Suppressor macrophage treated with lipopolysaccharide for 1 hour (primary cell): Measurements from ENCODE around the gene SLC5A2.
"Not testable (repeated sequence)": the region's sequence is repeated elsewhere in the genome, so short reads cannot be mapped to it uniquely, and the experiment has no call there.

Experiments used
- DNase-seq, 3 donors: peaks; one replicate each; pipeline ENCODE4 v3.0.0-alpha.2; 2020 to 2022

Gene SLC5A2

DNA sequence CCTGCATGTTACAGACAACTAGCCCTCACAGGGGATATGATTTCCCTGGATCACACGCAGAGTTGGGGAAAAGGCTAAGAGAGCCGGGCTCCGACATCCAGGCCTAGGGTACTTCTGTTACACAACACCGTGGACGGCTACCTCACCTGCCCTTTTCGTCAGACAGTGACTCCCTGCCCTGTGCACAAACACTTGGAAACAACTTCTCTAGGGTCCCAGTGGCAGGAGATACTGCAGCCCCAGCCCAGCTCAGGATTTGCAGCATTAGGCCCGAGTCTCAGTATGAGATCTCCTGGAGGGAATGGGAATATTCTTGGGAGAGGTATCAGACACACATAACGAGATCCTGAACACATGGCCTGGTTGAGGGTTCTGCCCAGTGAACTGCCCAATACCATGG lies 17.0 kb downstream of the SLC5A2 start:
- DNase-seq: no peak

DNA sequence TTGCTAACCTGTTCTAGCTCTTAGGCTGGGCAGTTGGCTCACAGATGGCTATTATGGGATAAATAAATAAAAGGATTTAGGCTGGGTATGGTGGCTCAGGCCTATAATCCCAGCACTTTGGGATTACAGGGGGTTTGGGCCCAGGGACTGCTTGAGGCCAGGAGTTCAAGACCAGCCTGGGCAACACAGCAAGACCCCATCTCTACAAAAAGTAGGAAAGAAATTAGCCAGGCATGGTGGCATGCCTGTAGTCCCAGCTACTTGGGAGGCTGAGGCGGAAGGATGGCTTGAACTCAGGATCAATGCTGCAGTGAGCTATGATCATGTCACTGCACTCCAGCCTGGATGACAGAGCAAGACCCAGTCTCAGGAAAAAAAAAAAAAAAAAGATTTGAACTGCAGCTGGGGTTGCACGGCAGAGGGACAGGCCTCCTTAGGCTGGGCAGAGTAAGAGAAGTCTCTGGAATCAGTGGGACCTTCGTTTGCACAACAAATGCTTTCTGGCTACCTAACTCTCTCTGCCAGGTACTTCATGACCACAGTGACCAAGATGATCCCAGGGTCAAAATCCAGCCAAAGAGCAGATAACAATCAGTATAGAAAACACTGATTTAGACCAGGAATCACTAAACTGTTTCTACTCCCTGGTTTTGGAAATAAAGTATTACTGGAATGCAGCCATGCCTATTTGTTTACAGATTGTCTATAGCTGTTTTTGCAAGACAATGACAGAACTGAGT lies 18.5 kb downstream of the SLC5A2 start:
- DNase-seq: no peak

DNA sequence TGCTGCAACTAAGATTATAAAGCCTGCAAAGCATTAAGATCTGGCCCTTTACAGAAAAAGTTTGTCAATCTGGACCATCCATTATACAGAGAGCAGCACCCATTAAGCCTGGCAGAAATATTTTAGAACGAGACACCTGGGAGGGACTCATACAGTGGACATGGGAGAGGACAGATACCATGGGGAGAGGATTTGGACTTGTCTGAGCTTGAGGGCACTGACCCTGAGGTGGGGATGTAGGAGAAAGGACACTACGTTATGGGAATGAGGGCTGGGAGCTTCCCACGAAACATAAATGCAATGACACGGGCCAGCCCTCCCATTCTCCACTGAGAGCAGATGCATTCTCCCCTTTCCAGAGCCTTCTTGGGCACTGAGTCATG lies 19.0 kb downstream of the SLC5A2 start:
- DNase-seq: no peak

DNA sequence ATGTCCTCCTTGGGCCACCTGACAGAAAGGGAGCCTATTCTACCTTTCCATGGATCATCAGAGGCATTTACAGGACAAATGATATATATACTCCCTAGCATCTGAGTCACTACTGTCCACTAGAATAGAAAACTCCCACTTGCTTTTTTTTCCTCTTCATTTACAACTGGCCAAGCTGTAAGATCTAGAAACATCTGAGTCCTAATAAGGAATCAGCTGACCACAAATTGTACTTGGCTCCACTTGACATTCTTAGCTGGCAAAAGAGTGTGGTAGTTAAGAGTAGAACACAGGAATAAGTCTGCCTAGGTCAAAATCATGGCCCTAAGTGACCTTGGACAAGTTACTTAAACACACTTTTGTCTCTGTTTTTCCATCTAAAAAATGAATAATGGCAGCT lies 20.1 kb downstream of the SLC5A2 start:
- DNase-seq: no peak

DNA sequence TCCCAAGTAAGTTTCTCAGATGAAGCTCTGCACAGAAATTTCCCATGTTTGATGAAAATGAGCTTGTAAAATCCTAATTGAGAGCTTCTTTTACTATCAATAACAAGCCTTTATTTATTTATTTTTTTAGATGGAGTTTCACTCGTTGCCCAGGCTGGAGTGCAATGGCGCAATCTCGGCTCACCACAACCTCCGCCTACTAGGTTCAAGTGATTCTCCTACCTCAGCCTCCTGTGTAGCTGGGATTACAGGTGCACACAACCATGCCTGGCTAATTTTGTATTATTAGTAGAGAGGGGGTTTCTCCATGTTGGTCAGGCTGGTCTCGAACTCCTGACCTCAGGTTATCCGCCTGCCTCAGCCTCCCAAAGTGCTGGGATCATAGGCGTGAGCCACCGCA lies 20.6 kb downstream of the SLC5A2 start:
- DNase-seq: not testable (repeated sequence)

DNA sequence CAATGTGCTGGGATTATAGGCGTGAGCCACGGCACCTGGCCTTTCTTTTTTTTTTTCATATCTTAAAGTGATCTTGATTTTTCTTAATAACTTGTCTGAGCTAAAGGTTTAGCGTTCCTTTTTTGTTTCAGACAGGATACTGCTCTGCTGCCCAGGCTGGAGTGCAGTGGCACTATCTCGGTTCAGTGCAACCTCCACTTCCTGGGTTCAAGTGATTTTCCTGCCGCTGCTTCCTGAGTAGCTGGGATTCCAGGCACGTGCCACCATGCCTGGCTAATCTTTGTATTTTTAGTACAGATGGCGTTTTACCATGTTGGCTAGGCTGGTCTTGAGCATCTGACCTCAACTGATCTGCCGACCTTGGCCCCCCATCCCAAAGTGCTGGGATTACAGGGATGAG lies 21.2 kb downstream of the SLC5A2 start:
- DNase-seq: no peak

DNA sequence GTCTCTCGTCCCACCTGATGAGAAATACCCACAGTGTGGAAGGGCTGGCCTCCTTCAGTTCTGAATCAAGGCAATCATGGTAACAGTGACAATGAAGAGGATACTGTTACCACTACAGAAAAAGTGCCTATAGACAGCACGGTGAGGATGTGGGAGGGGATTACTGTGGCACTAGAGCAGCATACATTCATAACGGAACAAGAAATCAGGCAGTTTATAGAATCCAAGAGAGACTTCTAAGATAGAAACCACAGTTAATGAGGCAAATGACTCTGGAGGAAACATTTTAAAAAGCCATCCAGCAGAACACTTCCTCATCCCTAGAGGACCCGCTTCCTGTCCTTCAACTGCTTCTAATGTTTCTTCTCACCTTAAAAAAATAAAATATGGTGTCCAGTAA lies 22.6 kb downstream of the SLC5A2 start:
- no peak for DNase-seq

DNA sequence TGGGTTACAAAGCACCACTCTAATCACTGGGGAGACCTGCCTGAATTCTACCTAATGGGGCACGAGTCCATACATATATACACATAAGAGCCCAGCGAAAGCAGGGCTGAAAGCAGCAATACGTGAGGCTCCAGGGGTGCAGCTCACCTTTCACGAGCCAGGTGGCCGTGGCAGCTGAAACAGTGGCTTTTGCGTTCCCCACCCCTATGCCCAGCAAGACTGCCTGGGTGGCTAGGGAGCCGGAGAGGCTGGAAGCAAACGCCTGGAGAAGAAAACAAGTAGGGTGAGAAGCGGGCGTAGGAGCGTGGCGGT lies 24.6 kb downstream of the SLC5A2 start:
- no peak for DNase-seq

DNA sequence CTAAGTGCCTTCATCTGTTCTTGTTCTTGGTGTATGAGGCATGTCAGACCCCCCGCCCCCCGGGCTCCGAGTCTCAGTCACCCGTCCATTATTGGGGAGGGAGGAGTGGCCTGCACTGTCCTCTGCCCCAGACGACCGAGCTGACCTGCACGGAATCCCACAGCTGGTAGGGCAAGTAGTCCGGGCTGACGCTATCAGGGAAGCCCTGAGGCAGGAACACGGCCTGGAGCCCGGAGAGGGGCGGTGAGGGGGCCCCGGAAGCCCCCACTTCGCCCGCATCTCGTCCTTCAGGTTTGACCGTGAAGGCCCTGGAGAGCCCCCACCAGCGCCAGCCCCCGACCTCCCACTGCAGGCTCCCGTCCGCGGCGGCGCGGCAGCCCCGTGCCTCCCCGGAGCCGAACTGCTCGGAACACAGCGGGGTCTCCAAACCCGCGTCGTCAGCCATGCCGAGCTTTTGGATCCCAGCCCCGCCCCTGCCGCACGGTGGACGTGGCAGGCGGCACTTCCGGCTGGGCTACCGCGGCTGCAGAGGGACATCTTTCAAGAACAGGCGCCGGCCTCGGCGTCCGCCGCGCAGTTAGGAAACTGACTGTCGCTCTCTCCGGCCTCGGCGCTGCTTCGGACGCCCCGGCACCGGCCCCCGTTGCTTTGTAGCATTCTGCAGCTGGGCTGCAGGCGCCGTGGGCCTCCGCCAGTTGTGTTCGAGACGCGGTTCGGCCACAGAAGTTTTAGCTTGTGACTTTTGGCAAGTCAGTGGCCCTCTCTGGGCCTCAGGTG lies 25.2 kb downstream of the SLC5A2 start, which contains the start of gene RUSF1:
RUSF1 (minus strand) TSS at position 463 of the 777 bp plus-strand sequence; CDS start at position 445, 18 bp downstream.
- peak; percentile 91 to 95 (median 92) for DNase-seq

DNA sequence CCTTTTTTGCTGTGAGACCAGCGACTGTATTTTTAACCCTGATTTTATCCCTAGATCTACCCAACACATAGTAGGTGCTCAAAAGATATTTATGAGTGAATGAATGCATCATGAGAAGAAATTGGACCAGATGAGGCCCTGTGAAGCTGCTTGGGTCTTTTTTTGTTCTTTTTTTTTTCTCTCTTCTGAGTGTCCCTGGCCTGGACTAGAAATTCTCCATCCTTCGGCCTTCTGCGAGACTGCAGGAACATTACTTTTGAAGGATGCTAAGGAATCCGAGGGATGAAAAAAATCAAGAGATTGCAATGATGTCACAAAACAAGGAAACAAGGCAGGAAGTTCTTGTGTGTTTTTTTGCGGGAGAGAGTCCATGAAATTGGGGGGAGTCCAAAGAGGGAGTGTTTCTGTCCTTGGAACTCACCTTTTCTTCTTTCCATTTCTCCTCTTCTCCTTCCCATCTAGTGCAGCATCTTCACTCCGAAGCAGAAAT lies 25.8 kb downstream of the SLC5A2 start:
- peak in 1 of 3 donors; percentile 14 for DNase-seq

DNA sequence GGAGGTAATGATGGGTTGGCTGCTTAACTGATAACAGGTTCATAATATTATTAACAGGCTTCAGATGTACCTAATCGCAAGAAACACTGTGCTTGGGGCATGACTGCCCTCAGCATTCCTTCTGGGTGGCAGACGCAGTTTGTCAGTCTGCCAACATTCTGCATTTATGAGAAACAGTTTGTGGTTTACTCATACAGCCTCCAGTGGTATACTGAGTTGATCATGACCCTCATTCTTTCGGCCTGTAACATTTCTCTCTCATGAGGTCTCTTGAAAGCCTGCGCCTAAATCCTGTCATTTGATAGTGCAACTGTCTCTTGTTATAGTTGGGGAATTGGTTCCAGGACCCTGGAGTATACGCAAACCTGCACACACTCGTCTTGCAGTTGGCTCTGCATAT lies 30.2 kb downstream of the SLC5A2 start:
- DNase-seq: no peak

DNA sequence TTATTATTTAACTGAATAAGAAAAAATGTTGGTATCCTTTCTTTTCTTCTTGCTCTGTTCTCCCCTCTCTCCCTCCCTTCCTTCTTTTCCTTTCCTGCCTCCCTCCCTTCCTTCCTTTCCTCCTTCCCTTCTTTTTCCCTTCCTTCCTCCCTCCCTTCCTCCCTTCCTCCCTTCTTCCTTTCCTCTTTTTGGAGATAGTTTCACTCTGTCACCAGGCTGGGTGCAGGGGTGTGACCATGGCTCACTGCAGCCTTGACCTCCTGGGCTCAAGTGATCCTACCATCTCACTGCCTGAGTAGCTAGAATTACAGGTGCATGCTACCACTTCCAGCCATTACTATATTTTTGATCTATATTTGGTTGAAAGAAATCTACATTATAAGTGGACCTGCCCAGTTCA lies 31.0 kb downstream of the SLC5A2 start:
- no peak for DNase-seq

DNA sequence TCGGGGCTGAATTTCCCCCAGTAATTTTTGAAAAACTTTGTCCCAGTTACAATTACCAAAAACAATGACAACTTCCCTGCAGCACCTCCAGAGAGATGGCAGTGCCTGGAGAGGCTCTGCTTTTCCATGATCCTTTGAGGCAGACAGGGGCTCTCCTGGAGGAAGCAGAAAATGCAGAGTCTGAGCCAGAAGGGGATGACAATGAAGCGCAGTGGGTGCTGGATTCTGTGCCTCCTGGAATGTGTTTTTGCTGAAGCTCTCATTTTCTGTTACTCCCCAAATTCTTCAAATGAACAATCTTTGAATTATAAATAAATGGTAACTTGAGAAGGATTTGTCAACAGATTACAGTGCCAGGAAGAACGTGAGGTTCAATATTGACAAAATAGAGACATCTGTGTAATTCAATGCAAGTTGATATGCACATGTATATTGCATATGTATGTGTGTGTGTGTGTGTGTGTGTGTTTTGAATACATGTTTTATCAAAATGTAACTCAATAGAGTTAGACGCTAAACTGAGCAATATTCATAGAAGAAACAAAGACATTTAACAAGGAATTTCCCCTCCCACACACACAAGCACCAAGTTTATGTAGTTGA lies 35.0 kb downstream of the SLC5A2 start:
- no peak for DNase-seq

DNA sequence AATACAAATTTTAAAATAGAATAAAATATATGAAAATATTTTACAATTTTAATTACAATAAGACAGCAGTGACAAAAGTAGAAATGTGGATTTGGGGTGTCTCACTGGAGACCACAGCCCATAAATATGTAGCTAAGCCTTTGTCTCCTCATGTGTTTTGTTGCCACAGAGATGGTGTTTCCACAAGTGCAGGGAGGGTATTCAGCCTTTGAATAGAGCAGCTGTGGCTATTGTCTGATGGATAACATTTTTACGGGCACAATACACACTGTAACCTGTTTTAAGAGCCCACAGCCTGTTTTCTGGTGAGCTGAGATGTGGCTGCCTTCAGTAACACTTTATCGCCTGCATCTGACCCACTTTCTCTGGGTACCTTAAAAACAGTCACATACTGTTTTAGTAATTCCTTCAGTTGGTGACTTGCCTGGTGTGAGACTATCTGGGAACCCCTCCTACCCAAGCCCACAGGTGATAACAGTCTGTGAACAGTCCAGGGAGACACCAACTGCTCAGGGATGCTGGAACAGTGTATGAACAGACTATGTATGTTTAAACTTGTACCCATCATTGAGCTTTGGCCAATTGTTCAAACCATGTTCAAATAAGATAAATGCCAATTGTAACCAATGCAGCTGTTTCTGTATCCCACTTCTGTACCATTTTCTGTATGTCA lies 37.0 kb downstream of the SLC5A2 start:
- DNase-seq: no peak

DNA sequence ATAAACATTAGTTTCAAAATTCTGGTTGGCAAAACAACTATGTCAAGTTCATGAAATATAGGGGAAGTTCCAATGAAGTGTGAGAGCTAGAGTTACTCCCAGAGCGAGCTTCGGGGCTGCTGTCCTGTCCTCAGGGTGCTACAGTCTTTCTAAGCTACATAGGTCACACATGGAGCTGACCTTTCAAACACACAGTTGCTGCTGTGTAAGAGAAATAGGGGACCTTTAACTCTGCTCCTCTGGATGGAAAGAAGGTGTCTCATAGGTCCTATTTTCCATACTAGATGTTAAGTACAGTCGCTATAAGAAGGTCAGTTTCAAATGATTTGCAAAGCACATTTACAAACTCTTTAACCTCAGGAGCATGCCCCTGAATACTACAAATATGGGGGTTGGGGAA lies 38.4 kb downstream of the SLC5A2 start:
- no peak for DNase-seq

DNA sequence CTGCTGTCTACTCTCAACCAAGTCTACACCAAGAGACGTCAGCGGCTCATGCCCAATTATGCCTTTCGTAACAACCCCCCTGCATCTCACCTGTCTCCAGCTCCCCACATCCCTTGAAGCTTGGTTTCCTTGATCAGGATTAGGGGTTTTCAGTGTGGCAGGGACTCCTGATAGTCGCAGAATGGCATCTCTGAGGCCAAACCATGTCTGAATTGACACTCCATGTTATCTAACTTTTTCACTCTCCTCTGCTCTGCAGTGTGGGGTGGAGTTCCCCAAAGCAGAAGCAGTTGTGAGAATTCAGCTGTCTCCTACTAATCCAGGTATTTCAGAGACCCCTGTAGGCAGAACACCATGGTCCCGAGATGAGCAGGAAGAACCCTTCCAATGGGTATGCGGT lies 39.1 kb downstream of the SLC5A2 start:
- DNase-seq: no peak

DNA sequence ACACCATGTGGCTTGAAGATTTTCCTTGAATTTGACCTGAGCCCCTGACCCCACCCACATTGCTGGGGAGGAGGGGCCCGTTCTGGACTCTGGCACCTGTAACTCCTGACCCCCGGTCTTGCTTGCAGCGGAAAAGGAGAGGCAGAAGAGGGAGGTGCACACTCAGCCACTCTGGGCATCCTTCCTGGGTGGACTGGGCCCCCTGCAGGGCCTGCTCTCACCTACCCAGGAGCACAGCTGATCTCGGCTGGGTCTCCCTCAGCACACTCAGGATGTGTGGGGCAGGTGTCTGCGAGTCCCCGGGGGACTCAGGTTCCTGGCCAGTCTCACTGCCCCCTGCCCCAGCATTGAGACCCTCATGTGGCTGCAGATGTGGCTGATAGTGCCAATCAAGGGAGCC lies 40.8 kb downstream of the SLC5A2 start:
- not testable (repeated sequence) for DNase-seq

DNA sequence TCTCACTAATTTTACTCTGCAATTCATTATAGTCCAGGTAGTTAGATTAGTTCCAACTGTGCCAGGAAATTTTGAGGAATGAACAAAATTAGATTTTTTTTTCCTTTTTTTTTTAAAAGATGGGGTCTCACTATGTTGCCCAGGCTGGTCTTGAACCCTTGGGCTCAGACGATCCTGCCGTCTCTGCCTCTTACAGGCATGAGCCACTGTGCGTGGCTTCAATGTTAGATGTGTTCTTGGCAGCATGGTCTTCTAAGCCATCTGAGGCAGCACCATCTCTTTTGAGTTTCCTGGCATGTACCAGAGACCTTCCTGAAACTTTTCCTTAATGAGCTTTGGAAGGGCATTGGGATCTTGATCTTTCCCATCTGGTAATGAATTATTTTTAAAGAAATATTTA lies 42.2 kb downstream of the SLC5A2 start:
- no peak for DNase-seq

DNA sequence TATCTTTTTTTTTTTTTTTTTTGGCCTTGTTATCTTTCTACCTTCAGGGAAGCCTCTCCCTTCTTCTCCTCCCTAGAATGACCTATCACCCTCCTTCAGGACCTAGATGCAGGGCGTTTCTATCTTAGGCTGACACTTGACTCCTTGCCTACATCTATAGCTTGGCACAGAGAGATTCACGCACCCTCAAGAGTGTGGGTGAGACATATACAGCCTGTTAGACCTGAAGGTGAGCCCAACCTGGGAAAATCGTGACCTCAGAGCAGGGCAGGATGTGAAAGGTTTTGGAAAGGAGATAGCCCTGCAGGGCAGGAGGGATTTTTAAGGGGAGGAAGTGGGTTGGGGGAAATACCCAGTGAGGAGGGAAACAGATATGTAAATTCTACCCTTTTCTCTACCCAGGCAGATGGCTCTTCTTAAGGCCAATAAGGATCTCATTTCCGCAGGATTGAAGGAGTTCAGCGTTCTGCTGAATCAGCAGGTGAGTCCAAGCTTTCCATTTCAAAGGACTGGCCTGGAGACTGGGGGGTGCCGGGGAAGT lies 44.9 kb downstream of the SLC5A2 start, which contains the start of gene AHSP:
AHSP (plus strand) TSS at position 167 of the 541 bp plus-strand sequence; CDS start at position 407, 240 bp downstream.
- no peak for DNase-seq

DNA sequence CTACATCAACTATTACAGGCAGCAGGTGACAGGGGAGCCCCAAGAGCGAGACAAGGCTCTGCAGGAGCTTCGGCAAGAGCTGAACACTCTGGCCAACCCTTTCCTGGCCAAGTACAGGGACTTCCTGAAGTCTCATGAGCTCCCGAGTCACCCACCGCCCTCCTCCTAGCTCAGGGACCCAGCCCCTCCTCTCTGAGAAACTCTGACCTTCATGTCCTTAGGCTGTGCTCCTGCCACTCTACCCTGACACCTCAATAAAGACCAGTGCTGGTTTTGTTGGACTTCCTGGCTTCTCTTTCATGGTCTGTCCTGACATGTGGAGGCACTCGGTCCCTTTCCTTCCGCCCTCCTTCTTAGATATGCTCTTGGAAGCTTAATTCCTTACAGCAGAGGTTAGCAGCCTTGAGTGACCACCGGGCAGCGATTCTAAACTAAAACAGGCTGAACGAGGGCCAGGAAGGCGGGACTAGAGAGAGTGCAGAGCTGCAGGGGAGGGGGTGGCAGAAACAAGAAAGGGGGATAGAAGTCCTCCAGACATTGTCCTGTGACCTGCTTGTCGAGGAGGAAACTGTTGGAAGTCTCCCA lies 45.7 kb downstream of the SLC5A2 start:
- no peak for DNase-seq

DNA sequence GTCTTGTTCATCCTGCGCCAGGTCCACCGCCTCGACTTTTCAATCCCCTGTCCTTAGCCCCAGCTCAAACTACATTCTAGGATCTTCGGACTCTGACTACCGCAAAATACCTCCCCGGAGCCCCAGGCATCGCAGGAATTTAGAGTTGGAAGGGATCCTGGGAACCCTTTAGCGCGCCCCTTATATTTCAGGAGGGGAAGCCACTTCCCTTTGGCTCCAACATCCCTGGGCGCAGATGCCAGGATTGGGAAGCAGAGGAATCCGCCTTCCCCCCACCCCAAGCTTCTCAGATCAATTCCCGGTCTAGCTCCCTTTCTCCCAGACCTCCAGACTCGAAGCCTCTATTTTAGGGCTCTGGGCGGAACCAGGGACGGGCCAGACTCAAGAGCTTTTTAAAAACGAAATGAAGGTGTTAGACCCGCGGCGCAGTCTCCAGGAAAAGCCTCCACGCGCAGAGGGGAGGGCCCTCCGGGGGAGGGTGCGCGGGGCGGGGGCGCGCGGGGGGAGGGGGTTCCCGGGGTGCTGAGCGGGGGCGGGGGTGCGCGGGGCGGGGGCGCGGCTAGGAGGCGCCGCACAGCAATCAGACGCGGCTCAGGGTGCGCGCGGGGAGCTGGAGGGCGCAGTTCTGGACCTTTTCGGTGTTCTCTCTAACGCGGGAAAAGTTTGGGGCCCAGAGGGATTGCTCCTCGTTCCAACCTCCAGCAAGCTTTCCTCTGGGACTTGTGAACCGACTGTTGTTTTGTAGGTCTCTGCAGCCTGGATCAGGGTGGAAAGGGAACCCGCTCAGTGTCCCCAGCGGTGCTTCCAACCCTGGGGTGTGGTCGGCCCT lies 46.4 kb downstream of the SLC5A2 start:
- DNase-seq: no peak

DNA sequence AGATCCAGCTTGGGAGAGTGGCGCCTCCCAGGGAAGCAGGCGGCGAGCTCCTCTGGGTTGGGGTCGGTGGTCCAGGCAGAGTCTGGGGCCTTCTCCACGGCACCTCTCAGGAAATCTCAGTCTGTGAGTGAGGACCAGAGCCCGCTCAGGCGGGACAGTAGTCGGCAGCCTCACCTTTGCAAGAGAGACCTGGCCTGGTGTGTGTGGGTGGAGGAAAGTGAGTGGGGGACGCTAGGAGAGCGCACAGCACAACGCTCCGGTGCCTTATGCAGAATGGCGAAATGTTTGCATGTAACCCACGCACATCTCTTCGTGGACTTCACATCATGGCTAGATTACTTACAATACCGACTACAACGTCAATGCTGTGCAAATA lies 47.0 kb downstream of the SLC5A2 start:
- no peak for DNase-seq
